Lower leg skin (tissue), 4 donors: ENCODE measurements around the gene ALDH3B2. TPM values are rescaled to one million over a fixed set of nuclear protein-coding genes. Genes with fewer than 3 reads are reported as not detected.
"Not testable (repeated sequence)": the region's sequence is repeated elsewhere in the genome, so short reads cannot be mapped to it uniquely, and the experiment has no call there.

ENCODE experiments used
- DNase-seq, 2 donors: peaks; one replicate each; pipeline ENCODE4 v3.0.0-alpha.2; 2019; ENCODE audit warnings: low spot score in 2 of 2
- H3K4me3 ChIP-seq: fragments of 200-600 bp; sonication (generic); 2 replicates; pipeline ENCODE4 v1.5.1; 2017; ENCODE audit warnings: mild to moderate bottlenecking, low read depth; ENCODE audit not compliant: poor library complexity, severe bottlenecking
- CTCF ChIP-seq, 3 donors: fragments of 450-650 bp; IDR thresholded peaks; one replicate each; pipeline ENCODE4 v1.5.1; 2016; ENCODE audit warnings: antibody characterized with exemption in 3 of 3, mild to moderate bottlenecking in 3 of 3, moderate library complexity in 2 of 3
- POLR2A ChIP-seq, 2 donors: fragments of 450-650 bp; IDR thresholded peaks; one replicate each; pipeline ENCODE4 v1.6.1; 2016 to 2017; ENCODE audit warnings: antibody characterized with exemption in 2 of 2, mild to moderate bottlenecking in 1 of 2, moderate library complexity in 1 of 2
- WGBS, 2 donors: methylation state at CpG; one replicate each; pipeline ENCODE4 v1.1.5; 2018; 5-methylcytosine and 5-hydroxymethylcytosine counted together
- intact Hi-C: fragments of 100-400 bp; cut with DNase I; formaldehyde crosslinking; loops from one replicate; pipeline ENCODE4 v1.15.0; 2023; ENCODE audit warnings: low total_unique reads
- total RNA-seq, 4 donors: library from RNA; depleted of rRNA; stranded (reverse); fragments of >200 nt; gene quantifications; one replicate each; pipeline ENCODE4 v1.1.0, GENCODE V29; 2016

Gene ALDH3B2
- total RNA-seq, 4 donors from 2014 or later: 127 to 221 (median 170) TPM

- DNase-seq: no peak
- WGBS, 2 donors: 86 to 88% methylated on average over 7 of the region's 7 CpGs
- no peak for TF ChIP-seq POLR2A (IDR thresholded peaks at IDR 0.05)
- TF ChIP-seq CTCF (IDR thresholded peaks at IDR 0.05): no peak
- intact Hi-C loops: no loop called here
- no peak overlapping the region for H3K4me3 ChIP-seq
Observed at GRCh38 chr11:67704524-67704923, 30.1 kb upstream of the ALDH3B2 start.

- H3K4me3 ChIP-seq, DNase-seq, intact Hi-C loops: not testable (repeated sequence)
- WGBS, 2 donors: 51 to 54% methylated on average over 5 of the region's 5 CpGs
Observed at GRCh38 chr11:67703709-67704108, 29.3 kb upstream of the ALDH3B2 start.

GRCh38 chr11:67700548-67701262, 26.3 kb upstream of the ALDH3B2 start:
- intact Hi-C loops: no loop called here
- H3K4me3 ChIP-seq: no peak overlapping the region
- DNase-seq: no peak
- 62 to 65% methylated on average over 11 of the region's 11 CpGs for WGBS, 2 donors
- TF ChIP-seq POLR2A (IDR thresholded peaks at IDR 0.05) (no peak), CTCF (IDR thresholded peaks at IDR 0.05) (no peak)

- intact Hi-C loops: no loop called here
- 67 to 70% methylated on average over 10 of the region's 10 CpGs for WGBS, 2 donors
- TF ChIP-seq POLR2A (IDR thresholded peaks at IDR 0.05): no peak
- no peak for TF ChIP-seq CTCF (IDR thresholded peaks at IDR 0.05)
- no peak overlapping the region for H3K4me3 ChIP-seq
- DNase-seq: no peak
Observed at GRCh38 chr11:67700141-67700540, 25.7 kb upstream of the ALDH3B2 start.

GRCh38 chr11:67699521-67699920, 25.1 kb upstream of the ALDH3B2 start:
- no peak overlapping the region for H3K4me3 ChIP-seq
- peak in 1 of 2 donors; percentile 49 for DNase-seq
- TF ChIP-seq POLR2A (IDR thresholded peaks at IDR 0.05) (no peak), CTCF (IDR thresholded peaks at IDR 0.05) (no peak)
- intact Hi-C loops: no loop called here
- 75 to 88% methylated on average over 10 of the region's 10 CpGs for WGBS, 2 donors

- intact Hi-C loops: no loop called here
- TF ChIP-seq CTCF (IDR thresholded peaks at IDR 0.05) (no peak), POLR2A (IDR thresholded peaks at IDR 0.05) (no peak)
- DNase-seq: no peak
- no peak overlapping the region for H3K4me3 ChIP-seq
- 72 to 76% methylated on average over 6 of the region's 6 CpGs for WGBS, 2 donors
Observed at GRCh38 chr11:67698247-67698646, 23.8 kb upstream of the ALDH3B2 start.
